GM19328 (cell line): ENCODE results near the gene TDO2.
A peak's percentile ranks its signal among the peaks of the same experiment; 100 is the strongest.

ENCODE experiments used
- ATAC-seq: cut with Tn5 transposase; IDR thresholded peaks from one replicate; pipeline ENCODE4 v1.9.1; 2021; ENCODE audit warnings: mild to moderate bottlenecking, moderate library complexity; ENCODE audit not compliant: unreplicated experiment

The TDO2 gene

DNA sequence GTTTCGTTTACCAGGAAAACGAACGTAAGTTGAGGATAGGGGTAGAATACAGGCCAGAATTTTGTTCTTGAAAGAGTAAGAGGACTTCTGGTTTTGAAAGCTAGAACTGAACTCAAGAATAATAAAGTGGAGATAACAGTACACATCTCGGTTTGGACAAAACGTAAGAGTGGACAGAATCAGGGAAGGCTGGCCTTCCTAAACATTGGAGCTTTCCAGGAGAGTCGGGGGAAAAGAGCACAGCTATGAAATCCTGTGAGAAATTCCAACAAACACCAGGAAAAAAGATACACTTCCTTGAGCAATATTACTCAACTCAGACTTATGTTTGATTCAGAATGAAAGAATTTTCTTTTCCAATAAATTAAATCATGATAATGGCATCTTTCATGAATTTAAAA lies 49.0 kb downstream of the TDO2 start:
- no peak for ATAC-seq

DNA sequence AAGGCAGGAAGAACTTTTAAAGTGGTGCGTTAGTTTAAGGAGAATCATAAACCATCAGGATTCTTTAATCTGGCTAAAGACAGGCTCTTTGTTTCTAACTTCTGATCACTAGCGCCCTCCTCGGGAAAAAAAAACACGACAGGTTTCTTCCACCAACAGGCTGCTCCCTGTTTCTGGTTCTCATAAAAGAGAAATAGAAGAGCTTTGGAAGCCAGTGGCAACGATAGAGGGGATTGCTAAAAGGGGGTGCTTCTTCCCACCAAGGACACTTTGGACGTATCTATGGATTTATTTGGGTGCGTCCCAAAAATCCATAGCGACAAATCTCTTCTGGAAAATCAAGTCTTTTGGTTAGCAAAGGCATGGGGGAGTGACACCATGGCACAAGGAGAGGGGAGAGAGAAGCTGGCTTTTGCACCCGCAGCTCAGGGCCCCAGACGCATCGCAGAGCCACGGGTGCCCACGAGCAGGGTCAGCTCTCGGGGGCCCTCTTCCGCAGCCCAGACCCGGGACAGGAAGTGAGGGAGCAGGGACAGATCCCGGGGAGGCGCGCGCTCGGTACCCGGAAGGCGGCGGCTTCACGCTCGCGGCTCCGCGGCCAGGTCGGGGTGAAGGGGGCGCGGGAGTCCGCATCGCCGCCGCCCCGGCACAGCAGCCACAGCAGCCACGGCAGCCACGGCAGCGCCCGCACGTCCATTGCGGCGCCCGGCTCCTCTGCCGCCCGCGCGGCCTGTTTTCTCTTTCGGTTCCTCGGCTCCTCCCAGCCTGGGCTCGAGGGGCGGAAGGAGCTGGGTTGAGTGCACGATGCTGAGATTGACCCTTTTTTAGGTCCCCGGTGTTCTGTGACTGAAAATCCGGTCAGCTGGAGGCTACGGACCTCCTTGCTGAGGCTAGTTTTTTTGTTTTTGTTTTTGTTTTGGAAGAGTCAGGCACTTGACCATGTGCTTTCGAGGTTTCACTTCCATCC lies 49.9 kb downstream of the TDO2 start, which contains the start of gene CTSO:
CTSO (minus strand) TSS at position 716 of the 967 bp plus-strand sequence; CDS start at position 697, 19 bp downstream.
- peak; percentile 91 for ATAC-seq

DNA sequence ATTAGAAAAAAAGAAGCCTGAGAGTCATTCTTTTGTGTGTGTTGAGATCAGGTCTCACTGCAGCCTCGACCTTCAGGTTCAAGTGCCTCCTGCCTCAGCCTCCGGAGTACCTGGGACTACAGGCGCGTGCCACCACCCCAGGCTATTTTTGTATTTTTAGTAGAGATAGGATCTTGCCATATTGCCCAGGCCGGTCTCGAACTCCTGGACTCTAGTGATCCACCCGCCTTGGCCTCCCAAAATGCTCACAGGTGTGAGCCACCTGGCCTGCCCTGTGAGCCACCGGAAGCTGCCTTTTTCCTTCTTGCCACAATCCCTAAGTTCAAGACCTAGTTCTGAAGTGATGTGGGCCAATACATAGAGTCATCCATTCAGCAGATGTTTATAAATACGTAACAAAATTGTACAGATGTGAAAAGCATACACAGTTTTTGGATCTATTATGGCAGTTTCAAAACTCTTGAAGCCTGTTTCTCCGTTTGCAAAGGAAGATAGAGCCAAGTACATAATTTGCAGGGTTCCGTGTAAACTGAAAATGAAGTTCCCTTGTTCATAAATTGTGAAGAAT lies 50.7 kb downstream of the TDO2 start:
- no peak for ATAC-seq

DNA sequence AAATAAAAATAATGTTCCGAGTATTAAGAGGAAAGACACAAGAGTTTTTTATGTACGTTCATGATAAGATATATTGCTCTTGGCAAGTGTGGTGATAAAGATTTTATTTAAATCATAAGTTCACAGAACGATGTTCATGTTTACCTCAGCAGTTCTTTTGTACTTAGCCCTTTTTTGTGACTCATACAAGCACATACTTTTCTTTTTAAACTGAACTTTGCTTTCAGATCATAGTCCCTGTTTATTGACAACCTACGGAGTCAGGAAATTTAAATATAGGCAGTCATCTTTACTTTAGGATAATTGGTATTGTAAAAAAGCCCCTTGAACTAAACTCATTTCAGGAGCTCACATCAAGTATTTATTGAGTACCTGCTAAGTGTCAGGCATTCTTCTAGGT lies 51.4 kb downstream of the TDO2 start:
- no peak for ATAC-seq

DNA sequence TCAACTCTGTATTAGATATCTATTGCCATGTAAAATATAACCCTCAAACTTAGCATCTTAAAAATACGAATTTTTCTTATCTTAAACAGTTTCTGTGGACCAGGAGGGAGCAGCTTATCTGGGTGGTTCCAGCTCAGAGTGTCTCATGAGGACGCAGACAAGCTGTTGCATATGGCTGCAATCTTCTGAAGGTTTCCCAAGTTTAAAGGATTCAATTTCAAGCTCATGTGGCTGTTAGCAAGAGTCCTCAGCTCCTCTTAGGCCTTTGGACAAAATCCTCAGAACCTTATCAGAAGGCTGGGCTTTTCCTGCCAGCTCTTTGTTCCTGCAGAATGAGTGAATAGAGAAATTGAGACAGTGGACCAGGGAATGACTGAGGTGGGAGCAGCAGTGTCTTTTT lies 53.0 kb downstream of the TDO2 start:
- ATAC-seq = no peak

DNA sequence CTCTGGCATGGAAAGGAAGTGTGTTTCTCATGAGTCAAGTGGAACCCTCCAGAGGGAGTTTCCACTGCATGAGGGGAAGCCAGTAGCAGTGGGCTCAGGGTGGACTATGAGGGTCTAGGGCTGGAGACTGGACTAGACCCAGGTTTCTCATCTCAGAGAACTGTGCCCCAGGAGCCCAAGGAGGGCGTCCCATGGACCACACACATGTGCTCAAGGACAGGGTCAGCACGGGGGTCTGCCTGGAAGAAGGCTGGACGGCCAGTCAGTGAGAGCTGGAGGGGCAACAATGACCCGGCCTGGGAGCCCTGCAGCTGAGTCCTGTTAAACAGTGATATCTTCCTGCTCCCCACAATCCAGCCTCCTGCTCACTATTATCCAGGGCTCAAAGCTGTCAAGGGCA lies 55.9 kb downstream of the TDO2 start:
- no peak for ATAC-seq

DNA sequence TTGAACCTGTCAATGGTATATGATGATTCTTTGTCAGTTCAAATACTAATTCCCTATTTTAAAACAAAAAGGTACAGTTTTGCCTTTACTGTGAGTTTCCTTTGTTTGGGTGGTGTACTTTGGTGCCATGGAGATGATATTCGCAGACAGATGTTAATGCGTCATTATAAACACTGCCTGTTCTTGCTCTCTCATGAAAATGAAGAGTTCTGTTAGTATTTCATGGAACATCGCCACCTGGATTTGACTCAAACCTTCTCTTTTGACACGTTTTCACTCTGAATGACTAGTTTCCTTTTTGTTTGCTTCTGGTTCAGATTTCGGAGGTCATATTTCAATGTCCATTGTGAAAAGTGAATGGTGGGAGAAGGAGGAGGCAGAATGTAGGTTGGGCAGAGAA lies 57.0 kb downstream of the TDO2 start:
- ATAC-seq = no peak

DNA sequence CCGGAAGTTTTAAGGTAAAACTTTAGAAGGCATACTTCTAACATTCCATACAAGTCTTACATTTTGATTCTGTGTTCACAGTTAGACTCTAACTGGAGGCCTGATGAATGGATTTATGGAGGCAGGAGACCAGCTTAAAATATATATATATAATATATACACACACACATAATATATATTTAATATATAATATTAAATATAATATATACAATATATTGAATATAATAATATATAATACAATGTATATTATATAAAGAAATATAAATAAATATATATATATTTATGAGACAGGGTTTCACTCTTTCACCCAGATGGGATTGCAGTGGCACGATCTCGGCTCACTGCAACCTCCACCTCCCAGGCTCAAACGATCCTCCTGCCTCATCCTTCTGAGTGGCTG lies 58.1 kb downstream of the TDO2 start:
- ATAC-seq = no peak

DNA sequence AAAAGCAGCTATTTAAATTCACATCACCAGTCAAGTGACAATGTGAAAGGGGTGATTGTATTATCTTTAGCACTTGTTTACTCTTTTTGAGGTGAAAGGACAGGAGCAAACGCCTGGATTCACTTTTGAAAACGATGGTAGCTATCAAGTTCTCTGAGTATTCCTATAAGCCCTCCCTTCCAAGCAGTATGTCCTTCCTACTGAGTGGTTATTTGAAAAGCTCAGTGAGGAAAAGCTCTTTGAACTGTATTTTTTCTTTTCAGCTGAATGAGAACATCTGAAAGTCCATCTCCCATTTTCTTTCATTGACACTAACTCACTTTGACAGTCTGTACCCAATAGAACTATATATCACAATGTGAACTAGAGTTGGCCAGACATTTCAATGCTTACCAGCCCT lies 59.3 kb downstream of the TDO2 start:
- no peak for ATAC-seq

DNA sequence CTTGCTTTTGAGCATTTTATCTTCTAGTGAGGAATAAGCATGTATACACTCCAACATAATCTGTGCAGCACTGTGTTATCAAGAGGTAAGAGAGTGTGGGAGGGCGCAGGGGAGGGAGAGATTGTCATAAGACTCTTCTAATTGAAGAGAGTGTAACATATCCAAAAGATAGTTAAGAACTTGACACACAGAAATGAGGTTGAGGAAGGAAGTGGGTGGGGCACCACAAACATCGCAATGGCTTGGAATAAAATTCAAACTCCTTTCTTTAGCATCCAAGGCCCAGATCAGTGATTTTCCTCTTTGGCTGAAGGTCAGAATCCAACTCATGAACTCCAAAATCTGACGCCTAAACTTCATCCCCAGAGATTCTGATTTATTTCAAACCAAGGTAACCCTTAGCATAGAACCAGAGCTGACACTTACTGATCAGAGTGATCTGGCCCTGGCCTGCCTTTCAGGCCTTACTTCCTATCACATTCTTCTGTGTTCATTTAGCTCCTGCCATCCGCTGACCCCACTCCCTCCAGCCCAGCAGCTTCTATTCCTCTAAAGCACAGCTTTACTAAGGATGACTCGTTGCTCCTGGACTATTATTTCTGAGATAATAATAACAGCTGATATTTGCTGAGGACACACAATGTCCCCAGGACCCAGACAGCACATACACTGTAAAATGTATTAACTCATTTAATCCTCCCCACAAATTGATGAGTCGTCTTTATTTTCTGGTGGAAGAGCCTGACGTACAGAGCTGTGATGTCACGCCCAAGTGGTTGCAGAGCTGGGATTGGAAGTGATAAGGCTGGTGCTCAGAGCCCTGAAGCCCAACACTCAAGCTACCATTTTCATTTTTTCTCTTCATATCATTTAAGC lies 60.8 kb downstream of the TDO2 start:
- no peak for ATAC-seq

DNA sequence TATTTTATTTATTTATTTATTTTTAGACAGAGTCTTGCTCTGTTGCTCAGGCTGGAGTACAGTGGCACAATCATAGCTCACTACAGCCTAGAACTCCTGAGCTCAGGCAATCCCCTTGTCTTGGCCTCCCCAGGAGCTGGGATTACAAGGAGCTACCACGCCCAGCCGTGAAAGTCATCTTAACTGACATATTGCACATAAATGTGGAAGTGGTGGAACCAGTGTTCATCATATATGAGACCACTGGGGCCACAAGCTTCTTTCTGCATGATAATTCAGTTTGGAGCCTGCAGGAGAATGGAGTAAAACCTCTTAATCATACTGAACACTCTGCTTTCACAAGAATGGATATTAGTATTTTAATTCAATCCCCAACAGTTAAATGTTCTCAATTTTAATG lies 62.7 kb downstream of the TDO2 start:
- no peak for ATAC-seq

DNA sequence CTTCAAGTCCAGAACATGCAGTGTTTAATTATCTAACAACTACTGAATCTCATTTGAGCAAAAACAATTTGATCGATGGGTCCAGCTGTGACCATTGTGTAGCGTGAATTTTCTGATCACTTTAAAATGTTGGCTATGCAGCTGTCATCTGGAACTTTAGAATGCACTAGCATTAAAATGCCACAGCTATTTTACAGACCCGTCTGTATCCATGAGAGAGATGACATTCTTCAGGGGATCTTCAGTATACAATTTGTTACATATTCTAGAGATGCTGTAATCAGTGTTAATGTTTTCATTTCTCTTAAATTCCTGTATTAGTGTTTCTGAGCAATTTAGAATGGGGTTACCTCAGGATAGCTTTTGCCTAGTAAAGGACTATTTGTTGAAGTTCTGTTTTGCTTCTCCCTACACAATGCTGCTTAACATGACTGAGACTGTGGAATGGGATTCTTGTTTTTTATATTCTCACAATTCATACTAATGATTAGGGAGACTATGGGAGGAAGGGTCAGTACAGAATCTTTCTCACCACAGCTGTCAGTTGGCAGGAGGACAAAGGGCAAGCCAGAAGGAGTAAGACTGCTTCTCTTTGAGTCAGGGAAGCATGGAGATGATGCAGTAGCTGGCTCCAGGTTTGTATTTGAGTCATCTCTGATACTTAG lies 63.4 kb downstream of the TDO2 start:
- no peak for ATAC-seq
